ENCODE data around the gene OR6V1. TPM values are rescaled to one million over a fixed set of nuclear protein-coding genes. Genes with fewer than 3 reads are reported as not detected.

OR6V1 gene
- total RNA-seq, 2 donors from 2014 or later, result not detected

DNA sequence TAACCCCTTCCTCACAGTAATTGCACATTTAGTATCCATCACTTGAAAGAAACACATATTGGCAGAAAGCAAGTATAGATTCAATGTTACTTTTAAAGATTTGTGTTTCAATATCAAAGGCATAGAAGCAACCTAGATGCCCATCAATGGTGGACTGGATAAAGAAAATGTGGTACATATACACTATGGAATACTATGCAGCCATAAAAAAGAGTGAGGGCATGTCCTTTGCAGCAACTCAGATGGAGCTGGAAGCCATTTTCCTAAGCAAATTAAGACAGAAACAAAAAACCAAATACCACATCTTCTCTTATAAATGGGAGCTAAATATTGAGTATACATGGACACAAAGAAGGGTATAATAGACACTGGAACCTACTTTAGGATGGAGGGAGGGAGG, 3.6 kb downstream of the OR6V1 start:
- Histone ChIP-seq H3K36me3 (no peaks in the 10 kb centered on the region), H3K27me3 (replicated peaks; ENCODE audit: insufficient read depth) (no peaks in the 10 kb centered on the region), H3K4me3 (no peak overlapping the region), H3K27ac (no peak overlapping the region), H3K9me3 (no peaks in the 10 kb centered on the region), H3K4me1 (ENCODE audit: control insufficient read depth in 1 of 2, low read depth in 2 of 2) (no peaks in the 10 kb centered on the region)
- DNase-seq (ENCODE audit: low spot score), result no peak
- no peak for ATAC-seq (ENCODE audit: insufficient number of reproducible peaks, low FRiP score, low read depth)
- TF ChIP-seq, protein P1, sequence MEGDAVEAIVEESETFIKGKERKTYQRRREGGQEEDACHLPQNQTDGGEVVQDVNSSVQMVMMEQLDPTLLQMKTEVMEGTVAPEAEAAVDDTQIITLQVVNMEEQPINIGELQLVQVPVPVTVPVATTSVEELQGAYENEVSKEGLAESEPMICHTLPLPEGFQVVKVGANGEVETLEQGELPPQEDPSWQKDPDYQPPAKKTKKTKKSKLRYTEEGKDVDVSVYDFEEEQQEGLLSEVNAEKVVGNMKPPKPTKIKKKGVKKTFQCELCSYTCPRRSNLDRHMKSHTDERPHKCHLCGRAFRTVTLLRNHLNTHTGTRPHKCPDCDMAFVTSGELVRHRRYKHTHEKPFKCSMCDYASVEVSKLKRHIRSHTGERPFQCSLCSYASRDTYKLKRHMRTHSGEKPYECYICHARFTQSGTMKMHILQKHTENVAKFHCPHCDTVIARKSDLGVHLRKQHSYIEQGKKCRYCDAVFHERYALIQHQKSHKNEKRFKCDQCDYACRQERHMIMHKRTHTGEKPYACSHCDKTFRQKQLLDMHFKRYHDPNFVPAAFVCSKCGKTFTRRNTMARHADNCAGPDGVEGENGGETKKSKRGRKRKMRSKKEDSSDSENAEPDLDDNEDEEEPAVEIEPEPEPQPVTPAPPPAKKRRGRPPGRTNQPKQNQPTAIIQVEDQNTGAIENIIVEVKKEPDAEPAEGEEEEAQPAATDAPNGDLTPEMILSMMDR (IDR thresholded peaks at IDR 0.05), result no peak

DNA sequence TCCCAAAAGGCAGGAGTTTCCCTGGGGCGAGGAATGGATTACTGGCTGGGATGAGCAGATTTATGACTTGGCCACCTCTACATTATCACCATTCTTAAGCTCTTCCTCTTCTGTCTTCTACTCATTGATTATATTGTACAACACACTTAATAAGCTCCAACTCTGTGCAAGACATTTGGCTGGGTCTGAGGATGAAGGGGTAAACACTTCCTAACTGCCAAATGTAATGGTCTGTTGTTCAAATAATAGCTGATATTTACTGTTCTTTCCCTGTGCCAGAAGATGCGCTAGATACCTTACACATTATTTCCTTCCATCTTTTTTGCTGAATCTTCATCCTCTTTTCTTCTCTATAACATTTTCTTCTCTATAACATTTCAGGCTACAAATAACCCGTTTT, 11.6 kb downstream of the OR6V1 start:
- DNase-seq (ENCODE audit: low spot score), result no peak
- Histone ChIP-seq H3K27me3 (replicated peaks; ENCODE audit: insufficient read depth) (no peaks in the 10 kb centered on the region), H3K4me3 (no peak overlapping the region), H3K27ac (no peak overlapping the region), H3K4me1 (ENCODE audit: control insufficient read depth in 1 of 2, low read depth in 2 of 2) (no peaks in the 10 kb centered on the region), H3K9me3 (no peaks in the 10 kb centered on the region), H3K36me3 (no peaks in the 10 kb centered on the region)
- TF ChIP-seq, protein P1 (IDR thresholded peaks at IDR 0.05), result no peak
- ATAC-seq (ENCODE audit: insufficient number of reproducible peaks, low FRiP score, low read depth), result no peak

DNA sequence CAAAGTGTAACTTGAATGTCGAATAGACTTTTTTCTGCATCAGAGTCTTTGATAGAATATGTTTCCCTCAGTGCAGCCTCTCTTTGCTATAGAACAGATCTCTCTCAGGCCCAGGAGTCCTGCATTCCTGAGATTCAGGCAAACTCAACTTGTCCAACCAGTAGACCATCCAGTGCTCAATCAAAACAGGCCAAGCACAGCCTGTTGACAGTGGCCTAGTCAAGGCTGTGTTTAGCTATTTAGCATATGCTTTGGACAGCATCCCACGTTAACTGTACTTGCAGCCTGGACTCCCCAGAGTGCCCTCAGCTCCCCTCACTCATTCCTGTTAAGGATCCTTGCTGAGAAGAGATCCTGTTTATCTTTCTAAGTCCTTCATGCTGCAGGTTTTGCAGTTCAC, 16.3 kb downstream of the OR6V1 start:
- Histone ChIP-seq H3K27me3 (replicated peaks; ENCODE audit: insufficient read depth) (no peaks in the 10 kb centered on the region), H3K36me3 (no peaks in the 10 kb centered on the region), H3K4me1 (ENCODE audit: control insufficient read depth in 1 of 2, low read depth in 2 of 2) (no peaks in the 10 kb centered on the region), H3K9me3 (no peaks in the 10 kb centered on the region), H3K27ac (no peak overlapping the region), H3K4me3 (no peak overlapping the region)
- ATAC-seq (ENCODE audit: insufficient number of reproducible peaks, low FRiP score, low read depth), result no peak
- TF ChIP-seq, protein P1 (IDR thresholded peaks at IDR 0.05), result no peak
- no peak for DNase-seq (ENCODE audit: low spot score)

DNA sequence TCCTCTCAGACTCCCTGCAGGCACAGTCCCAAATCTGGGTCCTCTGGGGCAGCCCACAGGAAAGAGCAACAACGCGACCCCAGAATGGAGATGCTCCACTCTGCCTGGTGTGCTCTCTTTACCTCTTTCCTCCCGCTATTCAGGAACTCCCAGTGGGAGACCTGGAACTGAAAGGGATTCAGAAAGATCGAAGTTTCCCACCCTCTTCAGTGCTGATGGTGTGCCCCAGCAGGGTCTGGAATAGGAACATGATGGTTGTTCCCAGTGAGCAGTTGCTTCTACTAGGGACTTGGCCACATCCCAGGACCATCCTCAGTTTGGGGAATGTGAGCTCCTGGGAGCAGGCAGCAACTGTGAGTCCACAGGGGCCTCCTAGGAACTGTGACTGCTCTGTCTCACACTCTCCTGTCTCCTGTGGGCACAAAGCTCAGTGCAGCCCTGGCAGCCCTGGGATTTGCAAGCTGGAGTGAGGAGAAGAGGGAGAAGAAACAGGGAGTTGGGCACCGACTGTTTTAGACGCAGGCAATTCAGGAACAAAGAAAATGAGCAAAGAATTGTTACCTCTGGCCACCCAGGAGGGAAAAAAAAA, 17.9 kb downstream of the OR6V1 start:
- ATAC-seq (ENCODE audit: insufficient number of reproducible peaks, low FRiP score, low read depth), result no peak
- H3K4me3 ChIP-seq, result no peak overlapping the region
- no peaks in the 10 kb centered on the region for H3K36me3 ChIP-seq
- H3K9me3 ChIP-seq, result no peaks in the 10 kb centered on the region
- no peaks in the 10 kb centered on the region for H3K4me1 ChIP-seq (ENCODE audit: control insufficient read depth in 1 of 2, low read depth in 2 of 2)
- no peak for DNase-seq (ENCODE audit: low spot score)
- no peak overlapping the region for H3K27ac ChIP-seq
- TF ChIP-seq, protein P1 (IDR thresholded peaks at IDR 0.05), result no peak
- H3K27me3 ChIP-seq (replicated peaks; ENCODE audit: insufficient read depth), result no peaks in the 10 kb centered on the region

DNA sequence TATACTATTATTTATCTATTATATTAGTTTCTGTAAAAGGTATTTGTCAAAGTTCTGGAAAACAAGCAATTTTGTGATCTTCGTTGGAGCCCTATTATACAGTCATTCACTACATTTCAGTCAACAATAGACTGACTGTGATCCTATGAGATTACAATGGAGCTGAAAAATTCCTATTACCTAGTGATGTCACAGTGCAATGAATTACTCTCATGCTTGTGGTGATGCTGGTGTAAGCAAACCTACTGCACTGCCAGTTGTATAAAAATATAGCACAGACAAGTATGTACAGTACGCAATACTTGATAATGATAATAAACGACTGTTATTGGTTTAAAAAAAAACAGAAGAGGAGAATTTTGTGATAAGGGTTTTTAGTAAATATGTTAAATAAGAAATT, 21.4 kb downstream of the OR6V1 start:
- ATAC-seq (ENCODE audit: insufficient number of reproducible peaks, low FRiP score, low read depth), result no peak
- Histone ChIP-seq H3K9me3 (no peaks in the 10 kb centered on the region), H3K36me3 (no peaks in the 10 kb centered on the region), H3K4me3 (no peak overlapping the region), H3K4me1 (ENCODE audit: control insufficient read depth in 1 of 2, low read depth in 2 of 2) (no peaks in the 10 kb centered on the region), H3K27me3 (replicated peaks; ENCODE audit: insufficient read depth) (no peaks in the 10 kb centered on the region), H3K27ac (no peak overlapping the region)
- TF ChIP-seq, protein P1 (IDR thresholded peaks at IDR 0.05), result no peak
- DNase-seq (ENCODE audit: low spot score), result no peak
